GM10266 (cell line): ENCODE measurements around the gene VWA3A.
A peak's percentile ranks its signal among the peaks of the same experiment; 100 is the strongest.

ENCODE experiments used
- DNase-seq: peaks from one replicate; pipeline ENCODE4 v3.0.0; 2012; ENCODE audit errors: extremely low spot score
- TF ChIP-seq, protein P1 (sequence below): IDR thresholded peaks from 2 replicates; pipeline ENCODE4 v1.5.1; 2012; ENCODE audit warnings: mild to moderate bottlenecking, low read depth; ENCODE audit not compliant: control insufficient read depth, insufficient read depth; ENCODE audit errors: missing control alignments

The VWA3A gene

DNA sequence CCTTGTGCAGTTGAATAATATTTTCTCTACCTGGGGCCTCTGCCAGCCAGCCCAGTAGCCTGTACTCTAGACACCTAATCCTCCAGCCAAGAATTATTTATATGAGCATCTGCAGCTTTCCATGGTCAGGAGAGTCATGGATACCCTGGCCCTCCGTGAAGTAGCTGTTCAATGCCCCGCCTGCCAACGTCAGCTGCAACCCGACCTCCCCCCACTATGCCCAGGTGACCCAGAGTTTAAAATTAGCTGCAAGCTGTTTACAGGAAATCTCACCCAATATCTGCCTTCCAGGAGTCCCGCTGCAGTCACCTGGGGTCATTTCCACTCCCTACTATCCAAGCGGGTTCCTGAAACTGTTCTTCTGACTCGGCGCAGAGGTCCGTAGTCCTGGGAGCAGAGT is 82.3 kb downstream of the VWA3A start:
- DNase-seq, result no peak
- TF ChIP-seq, protein P1, sequence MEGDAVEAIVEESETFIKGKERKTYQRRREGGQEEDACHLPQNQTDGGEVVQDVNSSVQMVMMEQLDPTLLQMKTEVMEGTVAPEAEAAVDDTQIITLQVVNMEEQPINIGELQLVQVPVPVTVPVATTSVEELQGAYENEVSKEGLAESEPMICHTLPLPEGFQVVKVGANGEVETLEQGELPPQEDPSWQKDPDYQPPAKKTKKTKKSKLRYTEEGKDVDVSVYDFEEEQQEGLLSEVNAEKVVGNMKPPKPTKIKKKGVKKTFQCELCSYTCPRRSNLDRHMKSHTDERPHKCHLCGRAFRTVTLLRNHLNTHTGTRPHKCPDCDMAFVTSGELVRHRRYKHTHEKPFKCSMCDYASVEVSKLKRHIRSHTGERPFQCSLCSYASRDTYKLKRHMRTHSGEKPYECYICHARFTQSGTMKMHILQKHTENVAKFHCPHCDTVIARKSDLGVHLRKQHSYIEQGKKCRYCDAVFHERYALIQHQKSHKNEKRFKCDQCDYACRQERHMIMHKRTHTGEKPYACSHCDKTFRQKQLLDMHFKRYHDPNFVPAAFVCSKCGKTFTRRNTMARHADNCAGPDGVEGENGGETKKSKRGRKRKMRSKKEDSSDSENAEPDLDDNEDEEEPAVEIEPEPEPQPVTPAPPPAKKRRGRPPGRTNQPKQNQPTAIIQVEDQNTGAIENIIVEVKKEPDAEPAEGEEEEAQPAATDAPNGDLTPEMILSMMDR, result no peak

DNA sequence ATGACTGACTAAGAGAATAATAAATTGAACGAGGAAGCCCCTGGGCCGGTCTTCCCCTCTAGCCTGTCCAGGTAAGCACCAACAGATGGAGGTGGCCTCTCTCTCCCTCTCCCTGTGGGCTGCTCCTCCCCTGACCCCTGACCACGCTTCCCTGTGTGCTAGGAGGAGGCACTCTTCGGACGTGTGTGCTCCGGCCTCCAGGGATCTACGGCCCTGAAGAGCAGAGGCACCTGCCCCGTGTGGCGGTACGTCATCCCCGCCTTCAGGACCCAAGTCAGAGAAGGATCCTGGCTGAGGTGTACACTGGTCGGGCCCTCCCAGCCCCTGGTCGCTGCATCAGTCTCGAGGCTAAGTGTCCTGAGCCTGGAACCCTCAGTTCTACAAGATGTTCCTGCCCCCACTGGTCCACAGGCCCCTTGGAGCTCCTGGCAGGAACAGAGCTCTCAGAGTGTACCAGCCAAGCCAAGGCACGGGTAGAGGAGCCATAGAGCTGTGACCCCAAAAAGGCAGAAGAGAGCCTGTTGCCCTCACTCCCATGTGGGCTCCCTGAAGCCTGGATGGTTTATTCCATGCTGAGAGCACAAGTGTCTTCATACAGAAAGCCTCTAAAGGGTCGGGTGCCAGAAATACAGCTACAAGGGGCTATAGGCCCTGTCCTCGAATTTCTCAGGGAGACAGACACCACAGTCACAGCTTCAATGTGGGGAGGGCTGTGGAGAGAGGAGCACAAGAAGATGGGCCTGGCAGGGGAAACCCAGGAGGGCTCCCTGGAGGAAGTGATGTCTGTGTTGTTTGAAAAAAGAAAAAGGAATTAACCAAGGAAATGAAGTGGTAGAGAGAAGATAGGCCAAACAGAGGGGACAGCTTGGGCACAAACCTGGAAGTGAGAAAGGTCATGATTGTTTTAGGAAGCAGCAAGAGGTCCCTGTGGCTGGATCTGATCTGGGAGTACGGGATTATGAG is 85.9 kb downstream of the VWA3A start:
- TF ChIP-seq, protein P1, result no peak
- no peak for DNase-seq

DNA sequence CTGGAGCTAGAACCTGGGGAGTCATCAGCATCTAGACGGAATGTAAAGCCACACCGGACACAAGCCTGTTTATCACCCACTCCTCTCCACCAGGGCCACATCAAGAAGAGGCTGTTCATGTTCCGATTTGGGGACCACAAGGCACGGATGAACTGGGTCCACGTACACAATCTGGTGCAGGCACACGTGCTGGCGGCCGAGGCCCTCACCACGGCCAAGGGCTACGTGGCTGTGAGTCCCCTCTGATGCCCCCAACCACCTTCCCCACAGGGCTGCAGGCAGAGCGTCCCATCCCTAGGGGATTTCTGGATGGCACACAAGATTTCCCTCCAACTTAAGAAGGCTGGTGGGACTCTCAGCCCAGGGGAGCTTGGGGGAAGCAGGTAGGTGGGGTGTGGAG is 89.1 kb downstream of the VWA3A start:
- DNase-seq, result no peak
- TF ChIP-seq, protein P1, result no peak

DNA sequence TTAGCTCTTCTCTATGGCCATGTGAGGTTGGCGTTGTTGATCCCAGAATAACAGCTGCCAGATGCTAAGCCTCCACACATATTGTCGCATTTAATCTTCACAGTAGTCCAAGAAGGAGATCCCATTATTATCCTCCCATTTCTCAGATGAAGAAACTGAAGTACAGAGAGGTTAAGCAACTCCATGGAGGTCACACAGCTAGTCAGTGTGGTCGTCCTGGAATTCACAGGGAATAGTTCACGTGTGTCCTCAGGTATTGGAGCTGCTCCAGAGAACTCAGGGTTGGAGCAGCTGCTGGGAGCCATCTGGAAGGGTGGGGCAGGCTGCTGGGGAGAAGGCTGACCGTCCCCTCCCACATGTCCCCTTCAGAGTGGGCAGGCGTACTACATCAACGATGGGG is 89.5 kb downstream of the VWA3A start:
- TF ChIP-seq, protein P1, result no peak
- no peak for DNase-seq

DNA sequence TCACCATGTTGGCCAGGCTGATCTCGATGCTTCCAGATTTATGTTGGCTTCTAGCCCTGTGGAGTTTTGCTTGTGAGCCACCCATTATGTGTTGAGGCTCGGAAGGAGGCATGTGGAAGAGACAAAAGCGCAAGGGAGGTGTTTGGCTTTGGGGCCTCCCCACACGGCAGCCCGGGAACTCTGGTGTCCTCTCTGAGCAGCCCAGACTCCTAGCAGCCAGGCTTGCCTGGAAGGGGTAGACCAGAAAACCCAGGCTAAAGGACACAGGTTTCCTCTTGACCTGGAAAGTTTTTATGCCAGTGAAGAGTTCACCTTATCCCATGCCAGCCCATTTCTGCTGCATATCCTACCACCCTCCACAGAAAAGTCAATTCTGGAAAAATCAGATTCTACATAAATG is 91.0 kb downstream of the VWA3A start:
- no peak for DNase-seq
- TF ChIP-seq, protein P1, result no peak

DNA sequence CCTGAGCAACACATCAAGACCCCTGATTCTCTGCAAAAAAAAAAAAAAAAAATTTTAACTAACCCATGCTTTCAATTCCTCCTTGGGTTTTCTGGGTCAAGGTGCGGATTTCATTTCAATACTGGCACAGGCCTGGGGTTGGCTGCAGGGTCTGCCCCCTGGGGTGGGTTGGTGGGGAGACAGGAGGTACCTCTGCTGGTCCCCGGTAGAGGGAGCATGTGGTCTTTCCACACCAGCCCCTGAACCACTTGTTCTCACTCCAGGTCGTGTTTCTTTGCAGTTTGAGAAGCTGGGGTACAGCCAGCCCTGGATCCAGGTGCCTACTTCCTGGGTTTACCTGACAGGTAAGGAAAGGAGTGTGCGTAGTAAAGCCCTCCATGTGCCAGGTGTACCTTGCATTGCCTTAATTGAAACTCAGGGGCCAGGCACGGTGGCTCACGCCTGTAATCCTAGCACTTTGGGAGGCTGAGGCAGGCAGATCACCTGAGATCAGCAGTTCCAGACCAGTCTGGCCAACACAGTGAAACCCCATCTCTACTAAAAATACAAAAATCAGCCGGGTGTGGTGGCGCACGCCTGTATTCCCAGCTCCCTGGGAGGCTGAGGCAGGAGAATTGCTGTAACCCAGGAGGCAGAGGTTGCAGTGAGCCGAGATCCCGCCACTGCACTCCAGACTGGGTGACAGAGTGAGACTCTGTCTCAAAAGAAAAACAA is 91.7 kb downstream of the VWA3A start:
- TF ChIP-seq, protein P1, result peak; percentile 35
- no peak for DNase-seq

DNA sequence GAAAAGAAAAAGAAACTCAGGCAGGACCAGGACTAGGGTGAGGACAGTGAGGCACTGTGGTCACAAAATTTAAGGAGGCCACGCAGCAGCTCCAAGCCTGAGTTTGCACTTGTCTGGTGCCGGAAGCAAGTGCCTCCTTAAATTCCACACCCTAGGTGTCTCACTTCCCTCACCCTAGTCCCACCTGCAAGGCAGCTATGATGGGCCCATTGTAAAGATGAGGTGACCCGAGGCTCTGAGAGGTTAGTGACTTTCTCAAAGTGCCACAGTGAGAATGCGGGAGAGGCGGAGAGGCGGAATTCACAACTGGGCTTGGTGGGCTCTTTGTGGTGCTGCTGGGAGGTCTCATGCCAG is 92.3 kb downstream of the VWA3A start:
- DNase-seq, result no peak

More for the DNA sequence above, 92.3 kb downstream of the VWA3A start:
- TF ChIP-seq, protein P1, result no peak
